PFSK-1 (cell line): ENCODE measurements around the gene CHRM2.

Source experiments
- FOXP2 ChIP-seq: optimal IDR thresholded peaks from 2 replicates; pipeline ENCODE3; 2011; ENCODE audit warnings: borderline replicate concordance, control low read depth, inconsistent platforms; ENCODE audit not compliant: insufficient read depth; ENCODE audit errors: extremely low read length, extremely low read depth
- POLR2AphosphoS5 ChIP-seq: IDR thresholded peaks from 2 replicates; pipeline ENCODE4 v1.6.1; 2012; ENCODE audit warnings: low read depth, mild to moderate bottlenecking, control low read depth, low read length, moderate library complexity
- REST ChIP-seq, 2 experiments: IDR thresholded peaks; 2 replicates each; pipeline versions ENCODE4 v1.6.1 to v1.8.0; 2011 to 2012; ENCODE audit warnings: low read depth in 2 of 2, low read length in 2 of 2, control low read depth in 1 of 2, inconsistent platforms in 1 of 2, mild to moderate bottlenecking in 1 of 2, moderate library complexity in 1 of 2; ENCODE audit not compliant: insufficient read depth in 1 of 2
- SIN3A ChIP-seq: IDR thresholded peaks from 2 replicates; pipeline ENCODE4 v1.6.1; 2012; ENCODE audit warnings: mild to moderate bottlenecking, low read length, moderate library complexity, borderline replicate concordance; ENCODE audit not compliant: insufficient read depth
- TAF1 ChIP-seq: IDR thresholded peaks from 2 replicates; pipeline ENCODE4 v1.6.1; 2012; ENCODE audit warnings: low read length, control low read depth, borderline replicate concordance; ENCODE audit not compliant: insufficient read depth

CHRM2 gene

DNA sequence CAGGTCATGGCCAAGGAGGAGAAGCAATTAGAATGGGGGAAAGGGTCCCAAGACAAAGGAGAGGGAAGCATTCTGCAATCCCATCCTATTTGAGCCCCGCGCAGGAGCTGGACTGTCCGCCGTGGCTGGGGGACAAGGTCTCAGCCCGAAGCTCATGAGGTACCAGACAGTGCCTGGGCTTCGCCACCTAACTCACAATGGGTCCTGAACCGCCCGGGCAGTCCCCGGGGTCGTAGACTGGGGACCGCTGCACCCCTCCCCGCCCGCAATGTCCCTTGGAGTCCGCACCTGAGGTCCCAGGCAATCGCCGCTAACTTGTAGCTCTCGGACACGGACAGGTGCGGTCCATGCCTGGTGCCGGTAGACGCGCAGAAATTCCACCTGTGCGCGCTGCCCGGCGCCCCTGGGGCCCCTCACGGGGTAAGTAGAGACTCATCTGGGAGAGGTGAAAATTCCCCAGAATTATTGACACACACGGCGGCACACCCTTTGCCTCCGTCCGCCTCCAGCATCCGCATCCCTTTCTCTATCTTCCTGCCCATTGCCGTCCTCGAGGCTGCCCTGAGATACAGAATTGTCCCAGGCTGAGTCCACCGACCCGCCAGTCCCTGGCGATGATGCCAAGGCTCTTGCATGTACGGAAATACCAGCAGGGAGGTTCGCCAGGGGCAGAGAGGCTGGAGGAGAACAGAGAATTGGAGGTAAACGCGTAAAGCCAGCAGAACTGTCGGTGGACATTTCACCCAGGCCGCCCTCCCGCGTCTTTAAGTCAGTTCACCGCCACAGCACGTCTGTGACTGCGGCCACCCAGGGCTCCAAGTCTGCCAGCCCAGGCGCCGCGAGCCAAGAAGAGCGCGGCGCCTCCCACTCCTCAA lies 1.8 kb downstream of the CHRM2 start:
- no peak for TF ChIP-seq POLR2AphosphoS5
- TF ChIP-seq SIN3A: no peak
- TF ChIP-seq REST (IDR thresholded peaks at IDR 0.05; ENCODE audit: insufficient read depth in 1 of 2, low read depth in 2 of 2, low read length in 2 of 2): no peak
- no peak for TF ChIP-seq TAF1
- TF ChIP-seq FOXP2: no peak

DNA sequence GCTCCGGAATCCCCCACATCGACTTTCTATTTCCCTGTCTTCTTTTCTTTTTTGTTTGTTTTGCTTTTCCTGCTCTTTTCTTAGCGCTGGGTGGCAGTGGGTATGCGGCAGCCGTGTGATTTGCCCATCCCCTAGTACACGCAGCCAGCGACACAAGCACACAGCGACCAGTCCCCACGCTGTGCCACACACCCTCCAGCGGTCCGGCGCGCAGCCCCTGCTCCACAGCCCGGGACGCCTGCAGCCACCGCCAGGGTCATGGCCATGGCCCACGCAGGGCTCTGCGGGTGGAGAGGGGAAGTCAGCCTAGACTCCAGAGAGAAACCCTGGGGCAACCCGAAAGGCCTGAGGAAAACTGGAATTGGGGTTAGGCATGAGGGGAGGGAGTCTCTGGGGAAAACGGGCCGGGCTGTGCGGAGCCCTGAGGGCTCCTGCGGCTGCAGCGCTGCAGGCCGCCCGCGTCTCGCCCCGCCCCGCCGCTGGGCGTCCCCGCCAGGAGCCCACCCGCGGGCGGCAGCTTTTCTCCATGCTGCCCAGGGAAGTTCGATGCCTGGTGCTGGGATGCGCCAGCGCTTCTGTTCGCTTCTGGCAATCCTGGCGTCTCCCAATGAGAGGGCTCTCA lies 2.5 kb downstream of the CHRM2 start:
- TF ChIP-seq TAF1: no peak
- TF ChIP-seq FOXP2: no peak
- no peak for TF ChIP-seq REST (IDR thresholded peaks at IDR 0.05; ENCODE audit: insufficient read depth in 1 of 2, low read depth in 2 of 2, low read length in 2 of 2)
- no peak for TF ChIP-seq POLR2AphosphoS5
- TF ChIP-seq SIN3A: no peak

- TF ChIP-seq POLR2AphosphoS5 (no peak), SIN3A (no peak), FOXP2 (no peak), REST (IDR thresholded peaks at IDR 0.05; ENCODE audit: insufficient read depth in 1 of 2, low read depth in 2 of 2, low read length in 2 of 2) (no peak), TAF1 (no peak)
These were observed 6.1 kb downstream of the CHRM2 start for GRCh38 chr7:136874393-136875032.

DNA sequence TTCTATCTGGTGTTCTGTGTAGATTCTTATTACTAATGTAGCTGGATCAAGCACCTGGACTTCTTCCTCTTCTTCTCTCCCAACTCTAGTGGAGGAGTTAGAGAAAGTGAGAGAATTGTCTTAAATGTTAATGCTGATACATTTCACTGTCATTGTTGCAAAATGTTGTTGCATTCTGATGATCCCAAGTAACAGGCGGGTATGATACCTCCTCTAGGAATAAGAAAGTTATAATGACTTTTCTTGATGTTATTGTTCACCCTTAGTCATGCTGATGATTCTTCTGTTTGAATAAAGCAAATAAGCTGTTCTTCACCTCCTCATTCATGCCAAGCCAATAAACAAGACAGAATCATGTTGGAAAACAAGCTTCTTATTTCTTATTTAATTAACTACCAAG lies 9.1 kb downstream of the CHRM2 start:
- no peak for TF ChIP-seq TAF1
- TF ChIP-seq REST (IDR thresholded peaks at IDR 0.05; ENCODE audit: insufficient read depth in 1 of 2, low read depth in 2 of 2, low read length in 2 of 2): no peak
- no peak for TF ChIP-seq POLR2AphosphoS5
- TF ChIP-seq SIN3A: no peak
- TF ChIP-seq FOXP2: no peak
